ENCODE data around the gene GABPB2.

The GABPB2 gene

DNA sequence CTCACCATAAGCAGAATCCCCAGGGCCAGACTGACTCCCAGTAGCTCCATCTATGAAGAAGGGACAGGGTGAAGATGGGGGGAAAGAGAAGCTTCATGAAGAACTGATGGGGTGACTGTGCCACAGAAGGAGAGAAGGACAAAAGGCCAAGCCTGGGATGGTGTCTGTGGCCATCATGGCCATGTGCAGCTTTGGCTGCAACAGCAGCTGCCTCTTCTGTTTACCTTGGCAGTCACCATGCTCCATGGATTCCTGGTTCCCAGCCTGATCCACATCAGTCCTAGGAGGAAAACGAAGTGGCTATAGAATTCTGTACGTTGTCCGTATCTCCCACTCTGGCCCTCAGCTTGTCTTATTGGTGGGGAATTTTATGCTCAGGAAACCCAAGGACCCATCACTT is 63.8 kb downstream of the GABPB2 start:
- H3K4me1 ChIP-seq (ENCODE audit: insufficient read depth, low read length), result peaks cover 6% of the 10 kb centered on the region; the same call in 1 of the 2 replicates
- no peaks in the 10 kb centered on the region; the same call in 1 of the 2 replicates for H3K36me3 ChIP-seq (ENCODE audit: insufficient read depth, low read length)

DNA sequence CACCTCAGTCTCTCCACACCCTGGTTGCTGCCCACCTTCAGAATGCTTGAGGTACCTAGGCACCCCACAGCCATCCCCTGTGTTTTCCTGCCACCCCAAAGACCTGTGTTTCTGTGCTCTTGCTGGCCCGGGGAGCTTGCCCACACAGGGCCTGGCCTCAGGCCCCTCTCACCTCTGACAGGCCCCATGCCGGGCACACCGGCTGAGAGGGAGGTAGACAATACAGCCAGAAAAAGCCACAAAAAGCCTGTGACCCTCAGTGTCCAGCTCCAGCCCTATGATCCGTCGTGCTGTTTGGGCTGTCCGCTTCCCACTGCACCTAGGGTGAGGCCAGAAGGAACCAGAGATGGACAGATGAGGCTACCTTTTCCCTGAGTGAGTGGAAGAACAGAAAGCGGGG is 64.4 kb downstream of the GABPB2 start:
- Histone ChIP-seq H3K9me3 (ENCODE audit: control insufficient read depth, insufficient read depth, low read length) (no peaks in the 10 kb centered on the region), H3K9ac (ENCODE audit: low read depth, low read length) (no peak overlapping the region), H3K36me3 (ENCODE audit: insufficient read depth, low read length) (no peaks in the 10 kb centered on the region; the same call in 1 of the 2 replicates), H3K4me1 (ENCODE audit: insufficient read depth, low read length) (peaks cover 6% of the 10 kb centered on the region; the same call in 1 of the 2 replicates)

More for the DNA sequence above, 63.8 kb downstream of the GABPB2 start:
- no peaks in the 10 kb centered on the region for H3K9me3 ChIP-seq (ENCODE audit: control insufficient read depth, insufficient read depth, low read length)
- no peak overlapping the region for H3K9ac ChIP-seq (ENCODE audit: low read depth, low read length)

DNA sequence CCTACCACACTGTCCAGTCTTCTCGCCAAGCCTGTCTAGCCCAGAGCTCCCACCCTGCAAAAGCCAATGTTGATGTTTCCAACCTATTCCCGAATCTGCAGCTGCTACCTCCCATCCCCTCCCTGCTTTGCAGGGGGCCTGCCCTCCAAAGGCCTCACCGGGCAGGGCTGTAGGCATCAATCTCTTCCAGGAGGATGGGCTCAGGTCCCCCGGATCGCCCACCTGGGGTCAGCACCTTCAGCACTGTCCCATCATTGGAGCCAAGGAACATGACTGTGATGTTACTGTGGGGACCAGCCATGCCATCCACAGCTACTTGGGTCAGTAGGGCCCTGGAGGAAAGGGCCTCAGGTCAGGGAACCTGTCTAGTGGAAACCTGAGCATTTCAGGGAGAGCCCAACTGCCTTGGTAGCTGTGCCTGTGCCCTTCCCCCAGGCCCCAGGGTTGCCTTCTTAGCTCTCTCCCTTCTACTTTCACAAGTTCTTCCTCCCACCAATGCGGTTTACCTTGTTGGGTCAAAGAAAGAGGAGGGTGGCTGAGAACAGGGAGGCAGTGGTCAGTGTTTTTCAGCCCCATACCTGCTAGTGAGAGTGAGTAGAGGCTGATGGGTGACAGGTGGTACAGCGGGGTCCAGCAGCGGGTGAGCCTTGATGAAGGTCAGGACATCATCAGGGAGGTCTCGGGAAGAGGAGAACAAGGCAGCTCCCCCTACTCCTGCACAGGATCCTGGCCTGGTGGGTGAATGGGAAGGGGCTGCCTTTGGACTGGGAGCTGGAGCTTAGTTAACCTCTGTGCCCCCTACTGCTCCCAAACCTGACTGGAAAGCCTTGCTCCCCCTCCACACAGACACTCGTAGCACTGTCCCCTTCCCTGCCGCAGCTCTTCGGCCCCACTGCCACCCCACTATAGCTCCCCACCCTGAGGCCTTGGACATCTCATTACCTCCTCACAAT is 65.1 kb downstream of the GABPB2 start:
- peaks cover 5% of the 10 kb centered on the region; the same call in 1 of the 2 replicates for H3K4me1 ChIP-seq (ENCODE audit: insufficient read depth, low read length)
- H3K36me3 ChIP-seq (ENCODE audit: insufficient read depth, low read length), result no peaks in the 10 kb centered on the region; the same call in 1 of the 2 replicates
- H3K9ac ChIP-seq (ENCODE audit: low read depth, low read length), result no peak overlapping the region
- no peaks in the 10 kb centered on the region for H3K9me3 ChIP-seq (ENCODE audit: control insufficient read depth, insufficient read depth, low read length)

DNA sequence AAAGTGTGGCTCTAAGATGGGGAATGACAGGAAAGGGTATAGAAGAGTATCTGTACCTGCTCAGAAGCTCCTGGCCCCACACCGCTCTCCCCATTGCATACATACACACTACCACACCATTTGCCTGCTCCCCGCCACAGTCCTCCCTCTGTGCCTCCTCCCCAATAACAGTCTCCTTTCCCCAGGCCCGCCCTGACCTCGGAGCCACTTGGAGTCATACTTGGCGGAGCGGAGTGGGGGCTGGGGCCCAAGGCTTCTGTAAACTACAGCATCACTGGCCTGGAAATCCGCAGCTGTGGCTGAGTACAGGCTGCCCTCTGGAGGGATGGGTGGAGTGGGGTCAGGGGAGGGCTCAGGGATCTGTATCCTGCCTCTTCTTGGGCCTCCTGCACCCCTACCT is 67.2 kb downstream of the GABPB2 start:
- H3K9ac ChIP-seq (ENCODE audit: low read depth, low read length), result no peak overlapping the region
- H3K9me3 ChIP-seq (ENCODE audit: control insufficient read depth, insufficient read depth, low read length), result no peaks in the 10 kb centered on the region
- H3K4me1 ChIP-seq (ENCODE audit: insufficient read depth, low read length), result peaks cover 6% of the 10 kb centered on the region; the same call in 1 of the 2 replicates
- H3K36me3 ChIP-seq (ENCODE audit: insufficient read depth, low read length), result no peaks in the 10 kb centered on the region; the same call in 1 of the 2 replicates

DNA sequence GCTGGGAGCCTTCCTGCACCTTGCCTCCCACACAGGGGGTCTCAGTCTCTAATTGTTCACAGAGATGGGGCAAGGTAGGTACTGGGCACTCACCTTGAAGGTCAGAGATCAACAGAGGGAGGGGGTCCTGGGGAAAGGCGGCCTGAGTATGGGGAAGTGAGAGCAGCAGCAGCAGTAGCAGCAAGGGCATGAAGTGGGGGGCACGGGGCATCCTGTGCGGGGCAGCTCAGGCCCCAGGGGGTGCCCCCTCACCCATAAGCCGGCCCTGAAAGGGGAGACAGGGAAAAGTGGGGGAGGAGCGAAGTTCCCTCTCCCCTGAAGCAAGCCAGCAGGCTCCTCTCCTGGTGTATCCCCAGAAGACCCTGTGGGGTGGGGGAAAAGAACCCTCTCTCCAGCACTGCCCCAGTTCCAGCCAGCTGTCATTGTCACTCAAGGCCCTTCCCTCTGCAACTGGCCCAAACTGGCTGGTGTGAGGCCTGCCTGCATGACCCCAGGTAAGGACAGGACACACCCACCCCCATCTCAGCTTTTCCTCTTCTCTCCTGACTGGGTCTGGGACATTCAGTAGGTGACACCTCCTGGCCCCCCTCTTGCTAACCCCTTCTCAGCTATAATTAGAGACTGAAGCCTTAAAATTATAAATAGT is 72.0 kb downstream of the GABPB2 start:
- Histone ChIP-seq H3K36me3 (ENCODE audit: insufficient read depth, low read length) (no peaks in the 10 kb centered on the region), H3K9ac (ENCODE audit: low read depth, low read length) (no peak overlapping the region), H3K9me3 (ENCODE audit: control insufficient read depth, insufficient read depth, low read length) (no peaks in the 10 kb centered on the region), H3K4me1 (ENCODE audit: insufficient read depth, low read length) (peaks cover 29% of the 10 kb centered on the region)

DNA sequence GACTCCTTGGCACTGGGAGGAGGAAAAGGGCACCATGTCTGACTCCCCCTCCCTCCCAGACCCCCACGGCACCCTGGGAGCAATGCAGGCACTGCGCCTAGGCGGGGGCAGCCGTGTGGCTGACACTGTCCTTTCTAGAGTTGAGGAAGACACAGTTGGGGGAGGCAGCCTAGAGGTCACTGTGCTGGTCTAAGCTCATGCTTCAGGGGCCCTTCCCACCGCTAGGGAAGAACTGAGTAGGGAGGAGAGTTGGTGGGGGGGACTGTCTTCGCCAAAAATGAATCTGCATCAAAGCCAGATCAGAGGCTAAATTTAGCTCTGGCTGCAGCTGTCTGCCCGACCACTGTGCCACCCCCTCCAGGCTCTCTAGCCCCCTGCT is 72.5 kb downstream of the GABPB2 start:
- Histone ChIP-seq H3K4me1 (ENCODE audit: insufficient read depth, low read length) (peaks cover 29% of the 10 kb centered on the region), H3K9ac (ENCODE audit: low read depth, low read length) (no peak overlapping the region), H3K9me3 (ENCODE audit: control insufficient read depth, insufficient read depth, low read length) (no peaks in the 10 kb centered on the region), H3K36me3 (ENCODE audit: insufficient read depth, low read length) (no peaks in the 10 kb centered on the region)

DNA sequence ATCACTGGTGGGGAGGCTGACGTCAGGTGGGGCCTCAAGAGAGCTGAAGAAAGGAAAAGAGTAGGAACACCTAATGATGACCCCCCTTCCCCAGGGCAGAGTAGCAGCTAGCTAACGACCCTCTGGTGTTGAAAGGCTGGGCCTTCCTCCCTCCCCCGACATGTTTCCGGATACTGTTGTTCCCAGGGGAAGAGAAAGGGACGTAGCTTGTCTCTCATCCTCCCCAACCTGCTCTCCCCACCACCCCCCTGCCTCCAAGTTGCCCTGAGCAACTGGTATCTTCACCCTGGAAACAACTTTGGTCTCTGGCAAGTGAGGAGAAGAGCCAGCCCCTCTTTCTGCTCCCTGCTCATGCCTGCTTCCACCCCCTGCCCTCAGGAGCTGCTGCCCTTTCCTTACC is 73.4 kb downstream of the GABPB2 start:
- H3K9me3 ChIP-seq (ENCODE audit: control insufficient read depth, insufficient read depth, low read length), result no peaks in the 10 kb centered on the region
- H3K9ac ChIP-seq (ENCODE audit: low read depth, low read length), result no peak overlapping the region
- H3K4me1 ChIP-seq (ENCODE audit: insufficient read depth, low read length), result peaks cover 29% of the 10 kb centered on the region
- no peaks in the 10 kb centered on the region for H3K36me3 ChIP-seq (ENCODE audit: insufficient read depth, low read length)

DNA sequence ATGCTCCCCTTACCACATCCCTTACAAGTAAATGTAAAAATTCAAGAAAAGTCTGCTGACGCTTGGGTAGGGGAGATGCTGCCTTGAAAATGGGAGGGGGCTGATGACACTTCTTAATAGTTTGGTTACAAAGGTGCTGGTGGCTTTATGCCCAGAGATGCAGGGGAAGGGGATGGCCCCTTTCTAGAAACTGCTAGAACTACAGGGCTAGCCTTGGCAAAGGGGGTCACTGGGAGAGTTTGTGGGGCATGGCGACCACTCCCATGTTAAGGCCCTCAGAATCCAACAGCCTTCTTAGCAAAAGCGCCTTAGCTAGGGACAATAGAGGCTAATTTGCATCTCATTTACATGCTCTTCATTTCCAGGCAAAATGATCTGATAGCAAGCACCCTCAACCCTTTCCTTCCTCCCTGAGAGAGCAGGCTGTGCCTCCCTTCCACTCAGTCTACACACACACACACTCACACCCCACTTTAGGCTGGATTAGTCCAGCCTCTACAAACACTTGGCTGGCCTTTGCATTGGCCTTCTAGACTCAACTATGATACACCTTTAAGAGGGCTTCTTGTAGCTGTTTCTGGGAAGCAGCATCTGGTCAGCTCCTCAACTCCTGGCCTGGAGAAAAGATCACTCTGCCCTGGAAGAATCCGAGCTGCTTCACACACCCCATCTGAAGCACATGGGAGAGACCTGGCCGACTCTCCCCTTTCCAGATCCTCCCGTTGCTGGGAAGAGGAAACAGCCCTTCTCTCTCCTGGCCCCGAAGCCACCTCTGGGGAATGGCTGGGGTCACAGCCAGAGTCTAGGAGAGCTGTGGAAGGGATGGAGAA is 74.1 kb downstream of the GABPB2 start:
- no peaks in the 10 kb centered on the region for H3K36me3 ChIP-seq (ENCODE audit: insufficient read depth, low read length)
- no peaks in the 10 kb centered on the region for H3K9me3 ChIP-seq (ENCODE audit: control insufficient read depth, insufficient read depth, low read length)
- H3K4me1 ChIP-seq (ENCODE audit: insufficient read depth, low read length), result peaks cover 29% of the 10 kb centered on the region
- H3K9ac ChIP-seq (ENCODE audit: low read depth, low read length), result peak overlapping the region; percentile 70; the same call in 1 of the 2 replicates

DNA sequence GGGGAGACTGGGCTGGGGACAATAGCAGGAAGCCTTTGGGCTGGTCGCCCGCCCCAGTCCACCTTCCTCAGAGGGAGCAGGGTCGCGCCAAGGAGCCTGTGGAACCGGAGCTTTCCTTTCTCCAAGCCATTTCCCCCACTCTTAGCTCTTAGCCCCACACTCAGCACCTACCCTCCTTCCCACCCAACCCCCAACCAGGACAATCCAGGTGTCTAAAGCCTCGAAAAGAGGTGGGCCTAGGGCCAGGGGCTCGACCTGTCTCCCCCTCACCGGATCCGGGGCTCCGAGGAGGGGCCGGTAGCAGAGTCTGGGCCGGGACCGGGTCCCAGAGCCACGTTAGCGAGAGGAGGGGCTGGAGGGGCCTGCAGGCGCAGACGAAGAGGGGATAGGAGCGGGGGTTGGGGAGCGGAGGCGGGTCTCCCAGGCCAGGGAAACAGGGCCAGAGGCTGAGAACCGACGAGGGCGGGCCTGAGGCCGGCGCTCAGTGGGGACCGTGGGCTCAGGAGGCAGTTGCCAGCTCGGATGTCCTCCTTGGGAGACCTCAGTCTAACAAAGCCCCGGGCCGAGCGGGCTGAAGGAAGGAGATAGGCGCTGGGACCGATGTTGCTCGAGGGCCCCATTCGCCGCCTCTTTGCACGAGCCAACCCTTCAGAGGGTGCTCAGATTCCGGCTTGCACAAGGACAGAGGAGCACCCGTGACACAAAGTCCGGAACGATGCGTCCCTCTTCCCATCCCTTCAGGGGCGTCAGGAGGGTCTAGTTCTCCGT is 74.9 kb downstream of the GABPB2 start:
- peaks cover 29% of the 10 kb centered on the region for H3K4me1 ChIP-seq (ENCODE audit: insufficient read depth, low read length)
- H3K9me3 ChIP-seq (ENCODE audit: control insufficient read depth, insufficient read depth, low read length), result no peaks in the 10 kb centered on the region
- no peaks in the 10 kb centered on the region for H3K36me3 ChIP-seq (ENCODE audit: insufficient read depth, low read length)
- H3K9ac ChIP-seq (ENCODE audit: low read depth, low read length), result peak overlapping the region; percentile 70; the same call in 1 of the 2 replicates

DNA sequence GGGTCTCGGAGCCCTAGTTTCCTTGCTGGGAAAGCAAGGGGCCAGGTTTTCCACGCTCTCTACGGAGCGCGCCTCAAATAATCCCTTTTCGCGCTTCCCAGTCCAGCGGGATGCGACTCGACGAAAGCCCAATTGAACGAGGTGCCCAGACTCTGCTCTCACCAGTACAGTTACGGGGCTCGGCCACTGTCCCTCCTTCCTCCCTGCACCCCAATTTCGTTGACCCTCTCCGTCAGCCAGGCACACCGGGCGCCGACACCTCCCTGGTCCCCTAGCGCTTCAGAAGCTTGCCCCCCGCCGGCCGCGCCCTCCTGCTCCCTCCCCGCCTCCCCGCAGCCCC is 75.5 kb downstream of the GABPB2 start:
- H3K4me1 ChIP-seq (ENCODE audit: insufficient read depth, low read length), result peaks cover 29% of the 10 kb centered on the region
- H3K9ac ChIP-seq (ENCODE audit: low read depth, low read length), result peak overlapping the region; percentile 70; the same call in 1 of the 2 replicates
- no peaks in the 10 kb centered on the region for H3K36me3 ChIP-seq (ENCODE audit: insufficient read depth, low read length)
- no peaks in the 10 kb centered on the region for H3K9me3 ChIP-seq (ENCODE audit: control insufficient read depth, insufficient read depth, low read length)

DNA sequence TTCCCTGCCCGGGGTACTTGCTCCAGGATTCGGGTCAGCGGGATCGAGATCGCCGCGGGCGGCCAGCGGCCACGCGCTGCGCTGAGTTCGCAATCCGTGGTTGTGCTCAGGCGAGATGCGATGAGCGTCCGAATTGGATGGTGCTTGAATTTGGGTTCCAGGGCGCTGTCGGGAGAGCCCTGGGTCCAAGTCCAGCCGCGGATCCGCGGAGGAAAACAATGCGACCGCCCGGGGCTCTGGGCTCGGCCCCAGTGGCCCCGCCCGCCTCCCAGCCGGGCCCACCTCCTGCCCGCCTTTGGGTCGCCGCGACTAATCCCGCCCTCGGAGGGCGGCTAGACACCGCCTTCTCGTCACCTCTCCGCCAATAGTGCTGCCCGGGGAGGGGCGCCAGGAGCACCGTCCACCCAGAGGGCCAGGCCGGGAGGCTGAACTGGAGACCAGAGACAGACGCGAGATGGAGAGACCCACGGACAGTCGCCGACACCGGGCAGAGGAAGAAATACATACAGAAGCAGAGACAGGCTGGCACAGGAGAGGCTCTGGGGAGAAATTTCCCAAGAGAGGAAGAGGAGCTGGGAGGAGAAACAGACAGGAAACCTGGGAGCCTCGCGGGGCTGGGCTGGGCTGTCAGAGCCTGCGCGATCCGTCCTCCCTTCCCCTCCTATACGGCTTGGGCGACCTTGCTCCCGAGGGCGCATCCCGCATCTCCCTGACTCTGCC is 76.0 kb downstream of the GABPB2 start, which contains the start of gene SEMA6C:
SEMA6C (minus strand) TSS at position 220 of the 720 bp plus-strand sequence. CDS start 4,010 bp downstream, outside the sequence.
- H3K4me1 ChIP-seq (ENCODE audit: insufficient read depth, low read length), result peaks cover 29% of the 10 kb centered on the region
- no peaks in the 10 kb centered on the region for H3K9me3 ChIP-seq (ENCODE audit: control insufficient read depth, insufficient read depth, low read length)
- H3K36me3 ChIP-seq (ENCODE audit: insufficient read depth, low read length), result no peaks in the 10 kb centered on the region
- peak within 1 kb of the TSS; percentile 70 for H3K9ac ChIP-seq (ENCODE audit: low read depth, low read length)

DNA sequence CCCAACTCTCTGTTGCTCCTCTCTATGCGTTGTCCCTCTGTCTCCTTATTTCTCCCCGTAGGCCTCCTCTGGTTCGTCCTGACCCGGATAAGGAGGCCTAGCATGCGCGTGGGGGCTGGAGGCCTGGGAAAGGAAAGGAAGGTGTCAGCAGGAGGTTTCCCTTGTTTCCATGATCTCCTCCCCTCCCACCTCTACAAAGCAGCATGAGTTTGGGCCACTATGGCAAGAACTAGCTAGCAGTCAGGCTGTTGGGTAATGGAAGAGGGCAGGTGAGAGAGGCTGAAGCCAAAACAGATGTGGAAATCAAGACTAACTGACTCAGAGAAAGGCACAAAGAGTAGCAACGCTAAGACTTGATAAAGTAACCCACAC is 76.6 kb downstream of the GABPB2 start:
- H3K9me3 ChIP-seq (ENCODE audit: control insufficient read depth, insufficient read depth, low read length), result no peaks in the 10 kb centered on the region
- H3K9ac ChIP-seq (ENCODE audit: low read depth, low read length), result peak overlapping the region; percentile 70
- no peaks in the 10 kb centered on the region for H3K36me3 ChIP-seq (ENCODE audit: insufficient read depth, low read length)
- peaks cover 29% of the 10 kb centered on the region for H3K4me1 ChIP-seq (ENCODE audit: insufficient read depth, low read length)

DNA sequence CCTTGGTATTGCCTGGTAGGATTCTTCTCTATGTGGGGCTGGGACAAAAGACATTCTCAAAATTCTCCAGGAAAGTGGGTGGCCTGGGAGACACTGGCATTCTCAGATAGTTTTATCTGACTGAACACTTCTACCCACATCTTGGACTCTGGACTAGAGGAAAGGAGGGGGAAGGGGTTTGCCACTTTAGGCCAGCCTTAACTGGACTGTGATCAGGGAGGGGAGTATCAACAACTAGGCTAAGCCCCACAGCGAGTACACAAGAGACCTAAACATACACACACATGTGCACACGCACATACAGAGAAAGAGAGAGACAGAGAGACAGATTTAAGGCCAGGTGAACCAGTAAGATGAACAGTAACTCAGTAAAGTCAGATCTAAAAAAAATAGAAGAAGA is 77.1 kb downstream of the GABPB2 start:
- H3K9ac ChIP-seq (ENCODE audit: low read depth, low read length), result no peak overlapping the region

More for the DNA sequence above, 77.1 kb downstream of the GABPB2 start:
- H3K9me3 ChIP-seq (ENCODE audit: control insufficient read depth, insufficient read depth, low read length), result no peaks in the 10 kb centered on the region
- H3K36me3 ChIP-seq (ENCODE audit: insufficient read depth, low read length), result no peaks in the 10 kb centered on the region
- H3K4me1 ChIP-seq (ENCODE audit: insufficient read depth, low read length), result peaks cover 28% of the 10 kb centered on the region

All from ES-I3 (cell line).